Sigmoid colon (tissue), 4 donors: ENCODE measurements around the gene CYP39A1.

Experiments
- EP300 ChIP-seq, 4 donors: sonication (generic); formaldehyde crosslinking; IDR thresholded peaks; one replicate each; pipeline ENCODE4 v1.6.1; 2017; ENCODE audit warnings: antibody characterized with exemption in 4 of 4
- TF ChIP-seq, protein P1 (sequence below), 4 experiments: fragments of 450-650 bp in 3 of 4; fragments of 200-600 bp in 1 of 4; IDR thresholded peaks; one replicate each; pipeline ENCODE4 v1.5.1; 2016 to 2019; ENCODE audit warnings: antibody characterized with exemption in 4 of 4, mild to moderate bottlenecking in 3 of 4, moderate library complexity in 2 of 4

DNA sequence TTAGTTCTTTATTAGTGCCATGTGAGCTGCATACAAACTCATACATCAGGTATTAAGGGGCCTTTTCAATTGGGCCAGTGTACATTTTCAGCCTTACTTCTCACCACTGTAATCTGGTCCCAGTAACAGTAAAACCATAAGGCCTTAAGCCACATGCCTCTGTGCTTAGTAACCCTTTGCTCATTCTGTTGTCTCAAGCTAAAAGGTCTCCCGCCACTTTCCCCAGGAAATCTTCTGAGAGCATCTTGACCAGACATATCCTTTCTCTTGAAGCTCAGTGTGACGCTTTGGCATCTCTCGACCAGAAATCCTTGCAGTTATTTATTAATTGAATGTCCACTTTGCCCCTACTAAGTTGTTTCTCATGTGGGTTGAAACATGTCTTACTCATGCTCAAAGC is 68.0 kb downstream of the CYP39A1 start:
- TF ChIP-seq EP300 (IDR thresholded peaks at IDR 0.05), result no peak
- TF ChIP-seq, protein P1, sequence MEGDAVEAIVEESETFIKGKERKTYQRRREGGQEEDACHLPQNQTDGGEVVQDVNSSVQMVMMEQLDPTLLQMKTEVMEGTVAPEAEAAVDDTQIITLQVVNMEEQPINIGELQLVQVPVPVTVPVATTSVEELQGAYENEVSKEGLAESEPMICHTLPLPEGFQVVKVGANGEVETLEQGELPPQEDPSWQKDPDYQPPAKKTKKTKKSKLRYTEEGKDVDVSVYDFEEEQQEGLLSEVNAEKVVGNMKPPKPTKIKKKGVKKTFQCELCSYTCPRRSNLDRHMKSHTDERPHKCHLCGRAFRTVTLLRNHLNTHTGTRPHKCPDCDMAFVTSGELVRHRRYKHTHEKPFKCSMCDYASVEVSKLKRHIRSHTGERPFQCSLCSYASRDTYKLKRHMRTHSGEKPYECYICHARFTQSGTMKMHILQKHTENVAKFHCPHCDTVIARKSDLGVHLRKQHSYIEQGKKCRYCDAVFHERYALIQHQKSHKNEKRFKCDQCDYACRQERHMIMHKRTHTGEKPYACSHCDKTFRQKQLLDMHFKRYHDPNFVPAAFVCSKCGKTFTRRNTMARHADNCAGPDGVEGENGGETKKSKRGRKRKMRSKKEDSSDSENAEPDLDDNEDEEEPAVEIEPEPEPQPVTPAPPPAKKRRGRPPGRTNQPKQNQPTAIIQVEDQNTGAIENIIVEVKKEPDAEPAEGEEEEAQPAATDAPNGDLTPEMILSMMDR (IDR thresholded peaks at IDR 0.05), result no peak
